Cardiac muscle cell (in vitro differentiated cells and primary cell): ENCODE results near the gene C7orf57. TPM values are rescaled to one million over a fixed set of nuclear protein-coding genes. Genes with fewer than 3 reads are reported as not detected.
"Not testable (repeated sequence)": the region's sequence is repeated elsewhere in the genome, so short reads cannot be mapped to it uniquely, and the experiment has no call there.

ENCODE experiments used
- DNase-seq, 2 donors: peaks; one replicate each; pipeline versions ENCODE4 v3.0.0 to v3.0.0-alpha.2; 2010 to 2017; ENCODE audit warnings: low read depth in 1 of 2, low spot score in 1 of 2
- H3K27ac ChIP-seq: fragments of 200-600 bp; sonication (generic); 2 replicates; pipeline ENCODE4 v1.5.1; 2016
- H3K27me3 ChIP-seq: fragments of 200-600 bp; sonication (generic); 2 replicates; pipeline ENCODE4 v1.6.0; 2016; ENCODE audit warnings: control low read depth
- H3K36me3 ChIP-seq: fragments of 200-600 bp; sonication (generic); 2 replicates; pipeline ENCODE4 v1.5.1; 2016; ENCODE audit warnings: control low read depth
- H3K4me1 ChIP-seq: fragments of 200-600 bp; sonication (generic); 2 replicates; pipeline ENCODE4 v1.8.1; 2017; ENCODE audit warnings: low read depth, mild to moderate bottlenecking, mixed run types
- H3K4me3 ChIP-seq: fragments of 200-600 bp; sonication (generic); 2 replicates; pipeline ENCODE4 v1.5.1; 2016; ENCODE audit warnings: mild to moderate bottlenecking
- H3K9me3 ChIP-seq: fragments of 200-600 bp; sonication (generic); 2 replicates; pipeline ENCODE4 v1.5.1; 2017; ENCODE audit warnings: low read depth, mild to moderate bottlenecking, control low read depth
- polyA plus RNA-seq: library from polyadenylated mRNA; unstranded; fragments of >200 nt; fragmentation: Nextera tagmentation; extraction: Ambion mirVana; gene quantifications from 2 replicates; pipeline ENCODE4 v1.2.1, GENCODE V29; 2016
- total RNA-seq: library from RNA; depleted of rRNA; stranded (reverse); fragments of >200 nt; gene quantifications from 2 replicates; pipeline ENCODE4 v1.2.3, GENCODE V29; 2016
- TF ChIP-seq, protein P1 (sequence below): IDR thresholded peaks from 2 replicates; pipeline ENCODE4 v1.5.1; 2012; ENCODE audit warnings: low read depth, mild to moderate bottlenecking, low read length

C7orf57 gene
- total RNA-seq (0.53 TPM in 1 of 2 replicates, not detected in the other), polyA plus RNA-seq (0.11 TPM in 1 of 2 replicates, not detected in the other)

DNA sequence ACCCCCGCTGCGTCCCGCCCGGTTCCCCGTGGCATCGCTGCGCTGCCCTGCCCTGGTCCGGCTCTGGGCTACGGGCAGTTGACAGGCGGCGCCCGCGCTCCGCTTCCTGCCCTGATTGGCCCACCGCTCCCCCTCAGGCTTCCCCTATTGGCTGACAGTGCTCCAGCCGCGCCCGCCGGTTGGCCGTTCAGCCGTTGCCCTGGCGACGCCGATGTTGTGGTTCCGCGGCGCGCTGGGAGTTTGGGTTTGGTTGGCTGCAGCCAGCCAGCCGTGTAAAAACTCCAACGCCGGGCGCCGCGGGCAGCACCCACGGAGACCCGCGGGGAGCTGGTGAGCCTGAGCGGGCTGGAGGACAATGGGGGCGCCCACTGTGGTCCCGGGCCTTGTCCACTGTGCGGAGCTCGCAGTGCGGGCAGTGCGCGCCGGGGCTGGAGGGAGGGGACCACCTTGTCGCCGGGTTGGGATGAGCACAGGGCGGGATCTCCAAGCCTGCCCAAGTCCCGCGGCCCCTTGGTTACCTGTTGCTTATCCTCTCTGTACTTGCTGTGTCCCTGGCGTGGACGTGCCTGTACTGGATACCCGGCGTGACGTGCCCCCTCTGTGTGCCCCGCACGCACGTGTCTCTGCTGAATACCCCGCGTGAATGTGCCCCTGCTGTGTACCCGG is at the start of gene C7orf57:
C7orf57 (plus strand) TSS at position 243 of the 666 bp plus-strand sequence. CDS start 766 bp downstream, outside the sequence.
- Histone ChIP-seq H3K4me1 (no peaks in the 10 kb centered on the region), H3K27ac (no peak within 1 kb of the TSS), H3K9me3 (no peaks in the 10 kb centered on the region), H3K36me3 (no peaks in the 10 kb centered on the region), H3K4me3 (peak within 1 kb of the TSS; percentile 53), H3K27me3 (peaks cover 61% of the 10 kb centered on the region)
- TF ChIP-seq, protein P1, sequence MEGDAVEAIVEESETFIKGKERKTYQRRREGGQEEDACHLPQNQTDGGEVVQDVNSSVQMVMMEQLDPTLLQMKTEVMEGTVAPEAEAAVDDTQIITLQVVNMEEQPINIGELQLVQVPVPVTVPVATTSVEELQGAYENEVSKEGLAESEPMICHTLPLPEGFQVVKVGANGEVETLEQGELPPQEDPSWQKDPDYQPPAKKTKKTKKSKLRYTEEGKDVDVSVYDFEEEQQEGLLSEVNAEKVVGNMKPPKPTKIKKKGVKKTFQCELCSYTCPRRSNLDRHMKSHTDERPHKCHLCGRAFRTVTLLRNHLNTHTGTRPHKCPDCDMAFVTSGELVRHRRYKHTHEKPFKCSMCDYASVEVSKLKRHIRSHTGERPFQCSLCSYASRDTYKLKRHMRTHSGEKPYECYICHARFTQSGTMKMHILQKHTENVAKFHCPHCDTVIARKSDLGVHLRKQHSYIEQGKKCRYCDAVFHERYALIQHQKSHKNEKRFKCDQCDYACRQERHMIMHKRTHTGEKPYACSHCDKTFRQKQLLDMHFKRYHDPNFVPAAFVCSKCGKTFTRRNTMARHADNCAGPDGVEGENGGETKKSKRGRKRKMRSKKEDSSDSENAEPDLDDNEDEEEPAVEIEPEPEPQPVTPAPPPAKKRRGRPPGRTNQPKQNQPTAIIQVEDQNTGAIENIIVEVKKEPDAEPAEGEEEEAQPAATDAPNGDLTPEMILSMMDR = no peak
- peak; percentile 91 to 94 for DNase-seq

- Histone ChIP-seq H3K27me3 (no peaks in the 10 kb centered on the region), H3K4me1 (peaks cover 9% of the 10 kb centered on the region), H3K4me3 (no peak overlapping the region), H3K27ac (no peak overlapping the region), H3K9me3 (no peaks in the 10 kb centered on the region), H3K36me3 (no peaks in the 10 kb centered on the region)
- TF ChIP-seq, protein P1 = peak; percentile 50
- DNase-seq = peak in 1 of 2 donors; percentile 16
These were observed 46.6 kb upstream of the C7orf57 start for GRCh38 chr7:47988496-47989386.

DNA sequence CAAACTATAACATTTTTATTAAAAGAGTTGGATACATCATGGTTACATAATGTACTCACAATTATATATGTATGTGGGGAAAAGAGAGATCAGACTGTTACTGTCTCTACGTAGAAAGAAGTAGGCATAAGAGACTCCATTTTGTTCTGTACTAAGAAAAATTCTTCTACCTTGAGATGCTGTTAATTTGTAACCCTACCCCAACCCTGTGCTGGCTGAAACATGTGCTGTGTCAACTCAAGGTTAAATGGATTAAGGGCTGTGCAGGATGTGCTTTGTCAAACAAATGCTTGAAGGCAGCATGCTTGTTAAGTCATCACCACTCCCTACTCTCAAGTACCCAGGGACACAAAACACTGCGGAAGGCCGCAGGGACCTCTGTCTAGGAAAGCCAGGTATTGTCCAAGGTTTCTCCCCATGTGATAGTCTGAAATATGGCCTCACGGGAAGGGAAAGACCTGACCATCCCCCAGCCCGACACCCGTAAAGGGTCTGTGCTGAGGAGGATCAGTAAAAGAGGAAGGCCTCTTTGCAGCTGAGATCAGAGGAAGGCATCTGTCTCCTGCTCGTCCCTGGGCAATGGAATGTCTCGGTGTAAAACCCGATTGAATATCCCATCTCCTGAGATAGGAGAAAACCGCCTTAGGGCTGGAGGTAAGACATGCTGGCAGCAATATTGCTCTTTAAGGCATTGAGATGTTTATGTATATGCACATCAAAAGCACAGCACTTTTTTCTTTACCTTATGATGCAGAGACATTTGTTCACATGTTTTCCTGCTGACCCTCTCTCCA is 45.5 kb upstream of the C7orf57 start:
- not testable (repeated sequence) for H3K36me3 ChIP-seq, H3K27me3 ChIP-seq, H3K27ac ChIP-seq, H3K9me3 ChIP-seq, H3K4me1 ChIP-seq, H3K4me3 ChIP-seq
- DNase-seq = peak in 1 of 2 donors; percentile 23

GRCh38 chr7:47990592-47990991 is 44.8 kb upstream of the C7orf57 start:
- no peak overlapping the region for H3K27ac ChIP-seq
- H3K4me1 ChIP-seq = peaks cover 9% of the 10 kb centered on the region
- no peaks in the 10 kb centered on the region for H3K36me3 ChIP-seq

DNA sequence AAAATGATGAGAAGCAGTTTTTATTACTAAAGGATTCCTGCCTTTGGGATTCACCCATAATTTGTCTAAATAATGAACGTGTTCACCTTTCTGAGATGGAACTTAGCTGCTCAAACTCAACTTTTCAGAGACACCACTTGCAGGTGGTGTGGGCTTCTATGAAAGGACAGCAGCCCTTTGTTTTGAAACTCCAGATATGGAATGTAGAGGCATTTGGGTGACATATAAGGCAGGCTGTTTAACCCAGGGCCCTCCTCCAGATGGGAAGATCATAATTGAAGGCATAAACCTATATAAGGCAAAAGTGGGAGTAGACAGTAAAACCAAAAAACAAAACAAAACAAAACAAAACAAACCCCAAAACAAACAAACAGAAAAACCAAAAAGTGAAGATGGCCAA is 44.1 kb upstream of the C7orf57 start:
- H3K27ac ChIP-seq = peak overlapping the region; percentile 78
- no peaks in the 10 kb centered on the region for H3K9me3 ChIP-seq
- DNase-seq = no peak
- H3K4me3 ChIP-seq = no peak overlapping the region
- TF ChIP-seq, protein P1 = no peak
- peaks cover 9% of the 10 kb centered on the region for H3K4me1 ChIP-seq
- no peaks in the 10 kb centered on the region for H3K36me3 ChIP-seq
- no peaks in the 10 kb centered on the region for H3K27me3 ChIP-seq

More at GRCh38 chr7:47990592-47990991, 44.8 kb upstream of the C7orf57 start:
- TF ChIP-seq, protein P1 = no peak
- no peak for DNase-seq
- Histone ChIP-seq H3K27me3 (no peaks in the 10 kb centered on the region), H3K9me3 (no peaks in the 10 kb centered on the region), H3K4me3 (no peak overlapping the region)
